Measurements from ENCODE around the gene ISLR.

DNA sequence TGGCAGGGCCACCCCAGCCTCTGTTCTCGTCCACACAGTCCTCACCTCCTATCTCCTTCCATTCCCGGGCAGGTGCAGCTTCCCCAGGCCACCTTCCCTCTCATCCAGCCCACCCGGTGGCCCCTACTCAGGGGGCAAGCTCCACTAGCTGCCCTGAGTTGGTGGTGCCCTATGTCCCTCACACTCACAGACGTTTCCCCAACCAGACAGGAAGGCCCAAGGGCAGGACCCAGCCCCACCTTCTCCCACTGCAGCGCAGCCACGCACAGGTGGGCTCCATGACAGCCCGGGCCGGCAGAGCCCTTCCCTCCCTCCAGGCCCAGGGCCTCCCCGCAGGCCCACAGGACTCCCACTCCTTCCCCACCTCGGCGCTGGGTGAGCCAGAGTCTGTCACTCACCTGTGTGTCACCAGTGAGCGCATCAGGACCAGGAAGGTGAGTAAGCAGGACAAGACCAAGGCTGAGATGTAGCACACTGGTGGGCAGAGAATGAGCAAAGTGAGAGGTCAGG, 11.1 kb downstream of the ISLR start:
- TF ChIP-seq POLR2A (IDR thresholded peaks at IDR 0.05; ENCODE audit: low read depth, low read length) = no peak
- TF ChIP-seq POLR2AphosphoS5 (IDR thresholded peaks at IDR 0.05; ENCODE audit: low read depth, low read length) = no peak
